Epithelial cell of esophagus (primary cell): ENCODE measurements around the gene P2RX7.

ENCODE experiments used
- DNase-seq: peaks from one replicate; pipeline ENCODE4 v3.0.0; 2010; ENCODE audit warnings: low read depth
- H3K4me3 ChIP-seq: 2 replicates; pipeline ENCODE4 v1.5.1; 2011; ENCODE audit warnings: mild to moderate bottlenecking, low read length, control low read depth
- CTCF ChIP-seq: IDR thresholded peaks from 2 replicates; pipeline ENCODE4 v1.5.1; 2011; ENCODE audit warnings: low read depth, mild to moderate bottlenecking, low read length, control low read depth, inconsistent platforms; ENCODE audit not compliant: insufficient read depth; ENCODE audit errors: missing control alignments

Gene P2RX7

GRCh38 chr12:121182222-121182893, 49.7 kb downstream of the P2RX7 start:
- no peak for TF ChIP-seq CTCF
- no peak overlapping the region for H3K4me3 ChIP-seq
- no peak for DNase-seq

GRCh38 chr12:121184425-121184824, 51.7 kb downstream of the P2RX7 start:
- TF ChIP-seq CTCF = peak; percentile 62
- no peak overlapping the region for H3K4me3 ChIP-seq

GRCh38 chr12:121184984-121185889, 52.6 kb downstream of the P2RX7 start:
- TF ChIP-seq CTCF = no peak
- DNase-seq = no peak

More at GRCh38 chr12:121184425-121184824, 51.7 kb downstream of the P2RX7 start:
- peak; percentile 97 for DNase-seq

GRCh38 chr12:121186826-121187225, 54.1 kb downstream of the P2RX7 start:
- no peak for DNase-seq
- H3K4me3 ChIP-seq = no peak overlapping the region
- TF ChIP-seq CTCF = no peak

More at GRCh38 chr12:121184984-121185889, 52.6 kb downstream of the P2RX7 start:
- H3K4me3 ChIP-seq = no peak overlapping the region

- DNase-seq = no peak
- H3K4me3 ChIP-seq = no peak overlapping the region
- no peak for TF ChIP-seq CTCF
These were observed 54.8 kb downstream of the P2RX7 start for GRCh38 chr12:121187501-121187900.

GRCh38 chr12:121188227-121188626, 55.6 kb downstream of the P2RX7 start:
- no peak overlapping the region for H3K4me3 ChIP-seq
- no peak for TF ChIP-seq CTCF

More at GRCh38 chr12:121188227-121188626, 55.6 kb downstream of the P2RX7 start:
- no peak for DNase-seq
